CD14-positive monocyte (primary cell): ENCODE results near the gene CNTLN. TPM values are rescaled to one million over a fixed set of nuclear protein-coding genes. Genes with fewer than 3 reads are reported as not detected.

Source experiments
- DNase-seq, 3 donors: peaks; one replicate each; pipeline ENCODE4 v3.0.0-alpha.2; 2011 to 2022
- H2AFZ ChIP-seq: 2 replicates; pipeline ENCODE4 v1.6.0; 2012; ENCODE audit warnings: mild to moderate bottlenecking, low read depth, low read length, inconsistent platforms; ENCODE audit not compliant: insufficient read depth, poor library complexity, severe bottlenecking
- H3K27ac ChIP-seq, 2 donors: 1 replicate in 1 of 2; 2 replicates in 1 of 2; pipeline ENCODE4 v1.5.1; 2012 to 2013; ENCODE audit warnings: low read length in 2 of 2, control low read depth in 1 of 2, inconsistent platforms in 1 of 2, low read depth in 1 of 2, mild to moderate bottlenecking in 1 of 2
- H3K27me3 ChIP-seq, 2 donors: one replicate each; pipeline versions ENCODE4 v1.6.0 to v1.6.1; 2011 to 2013; ENCODE audit warnings: low read length in 2 of 2; ENCODE audit not compliant: control insufficient read depth in 2 of 2, insufficient read depth in 2 of 2
- H3K36me3 ChIP-seq, 2 donors: replicated peaks in 1 of 2; 1 replicate in 1 of 2; 2 replicates in 1 of 2; pipeline versions ENCODE4 v1.5.1 to v1.6.1; 2012 to 2013; ENCODE audit warnings: low read length in 2 of 2, control low read depth in 1 of 2, inconsistent platforms in 1 of 2, mild to moderate bottlenecking in 1 of 2; ENCODE audit not compliant: insufficient read depth in 2 of 2, control insufficient read depth in 1 of 2
- H3K4me1 ChIP-seq, 2 donors: 1 replicate in 1 of 2; 2 replicates in 1 of 2; pipeline versions ENCODE4 v1.5.1 to v1.6.1; 2012 to 2013; ENCODE audit warnings: low read length in 2 of 2, control low read depth in 1 of 2, inconsistent platforms in 1 of 2, mild to moderate bottlenecking in 1 of 2, moderate library complexity in 1 of 2; ENCODE audit not compliant: insufficient read depth in 2 of 2, control insufficient read depth in 1 of 2
- H3K4me2 ChIP-seq: replicated peaks from 2 replicates; pipeline ENCODE3; 2012; ENCODE audit warnings: low read length, moderate library complexity, mild to moderate bottlenecking; ENCODE audit not compliant: poor library complexity, severe bottlenecking; ENCODE audit errors: extremely low read depth
- H3K4me3 ChIP-seq, 3 experiments: fragments of 200-600 bp in 1 of 3; sonication (generic) in 1 of 3; replicated peaks in 1 of 3; 1 replicate in 2 of 3; 2 replicates in 1 of 3; pipeline ENCODE4 v1.5.1; 2011 to 2013; ENCODE audit warnings: low read length in 3 of 3, mild to moderate bottlenecking in 3 of 3, control low read depth in 2 of 3, low read depth in 2 of 3, inconsistent platforms in 1 of 3, moderate library complexity in 1 of 3
- H3K79me2 ChIP-seq: 2 replicates; pipeline ENCODE4 v1.6.0; 2012; ENCODE audit warnings: mild to moderate bottlenecking, control low read depth, inconsistent platforms, low read length, moderate library complexity; ENCODE audit not compliant: insufficient read depth
- H3K9ac ChIP-seq: 2 replicates; pipeline ENCODE4 v1.6.0; 2017; ENCODE audit warnings: low read length, mild to moderate bottlenecking; ENCODE audit not compliant: insufficient read depth, poor library complexity, severe bottlenecking
- H3K9me3 ChIP-seq, 2 donors: replicated peaks in 1 of 2; 1 replicate in 1 of 2; 2 replicates in 1 of 2; pipeline versions ENCODE4 v1.5.1 to v1.6.1; 2012 to 2013; ENCODE audit warnings: low read length in 2 of 2, control low read depth in 1 of 2; ENCODE audit not compliant: control insufficient read depth in 1 of 2, insufficient read depth in 1 of 2
- H4K20me1 ChIP-seq: 2 replicates; pipeline ENCODE4 v1.6.0; 2012; ENCODE audit warnings: mild to moderate bottlenecking, low read length, control low read depth, moderate library complexity; ENCODE audit not compliant: insufficient read depth
- H3K27ac Mint-ChIP-seq, 7 donors: one replicate each; pipeline ENCODE4 v1.8.0; 2020; ENCODE audit warnings: mild to moderate bottlenecking in 7 of 7, mixed read lengths in 7 of 7, moderate library complexity in 6 of 7, inconsistent platforms in 2 of 7
- H3K27me3 Mint-ChIP-seq, 3 donors: one replicate each; pipeline ENCODE4 v1.8.0; 2021 to 2022; ENCODE audit warnings: low read depth in 3 of 3, mild to moderate bottlenecking in 3 of 3, mixed read lengths in 3 of 3, moderate library complexity in 3 of 3, inconsistent platforms in 1 of 3
- H3K36me3 Mint-ChIP-seq, 2 donors: one replicate each; pipeline ENCODE4 v1.8.0; 2020; ENCODE audit warnings: mixed read lengths in 2 of 2, inconsistent platforms in 1 of 2, mild to moderate bottlenecking in 1 of 2
- H3K4me1 Mint-ChIP-seq: one replicate; pipeline ENCODE4 v1.8.0; 2020; ENCODE audit warnings: mild to moderate bottlenecking, mixed read lengths
- H3K4me3 Mint-ChIP-seq, 2 donors: one replicate each; pipeline ENCODE4 v1.8.0; 2020; ENCODE audit warnings: mild to moderate bottlenecking in 2 of 2, mixed read lengths in 2 of 2, moderate library complexity in 1 of 2
- H3K9me3 Mint-ChIP-seq, 7 donors: one replicate each; pipeline ENCODE4 v1.8.0; 2020 to 2022; ENCODE audit warnings: mixed read lengths in 7 of 7, mild to moderate bottlenecking in 6 of 7, moderate library complexity in 6 of 7, inconsistent platforms in 2 of 7
- WGBS: methylation state at CpG from one replicate; pipeline ENCODE4 v1.1.5; 2013; ENCODE audit warnings: missing lambda C conversion rate; ENCODE audit not compliant: insufficient coverage; 5-methylcytosine and 5-hydroxymethylcytosine counted together
- intact Hi-C, 2 donors: fragments of 100-400 bp; cut with micrococcal nuclease; formaldehyde crosslinking; loops; one replicate each; pipeline versions ENCODE4 v1.15.0 to v1.15.1; 2023
- polyA plus RNA-seq, 3 donors: library from polyadenylated mRNA; depleted of rRNA in 1 of 3; unstranded in 2 of 3; stranded (reverse) in 1 of 3; fragments of 300-500 nt in 2 of 3; fragments of >200 nt in 1 of 3; fragmentation: Illumina TruSeq in 2 of 3; gene quantifications; 1 replicate in 2 of 3; 2 replicates in 1 of 3; pipeline ENCODE4 v1.2.3, GENCODE V29; 2012 to 2021
- TF ChIP-seq, protein P1 (sequence below): fragments of 200-600 bp; IDR thresholded peaks from one replicate; pipeline ENCODE4 v1.8.0; 2022; ENCODE audit warnings: antibody characterized with exemption, mild to moderate bottlenecking

Gene CNTLN
- polyA plus RNA-seq, 3 donors = 2.2 to 5.6 (median 4.0) TPM

DNA sequence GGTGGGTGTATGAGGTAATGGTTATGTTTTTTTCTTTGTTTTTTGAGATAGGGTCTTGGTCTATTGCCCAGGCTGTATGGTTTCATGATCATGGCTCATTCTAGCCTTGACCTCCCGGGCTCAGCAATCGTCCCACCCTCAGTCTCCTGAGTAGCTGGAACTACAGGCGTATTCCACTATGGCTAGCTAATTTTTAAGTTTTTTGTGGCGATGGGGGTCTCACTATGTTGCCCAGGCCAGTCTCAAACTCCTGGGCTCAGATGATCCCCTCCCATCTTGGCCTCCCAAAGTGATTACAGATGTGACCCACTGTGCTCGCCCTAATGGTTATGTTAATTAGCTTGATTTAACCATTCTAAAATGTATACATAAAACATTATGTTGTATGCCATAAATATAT is 5.6 kb downstream of the CNTLN start:
- DNase-seq = no peak
- TF ChIP-seq, protein P1, sequence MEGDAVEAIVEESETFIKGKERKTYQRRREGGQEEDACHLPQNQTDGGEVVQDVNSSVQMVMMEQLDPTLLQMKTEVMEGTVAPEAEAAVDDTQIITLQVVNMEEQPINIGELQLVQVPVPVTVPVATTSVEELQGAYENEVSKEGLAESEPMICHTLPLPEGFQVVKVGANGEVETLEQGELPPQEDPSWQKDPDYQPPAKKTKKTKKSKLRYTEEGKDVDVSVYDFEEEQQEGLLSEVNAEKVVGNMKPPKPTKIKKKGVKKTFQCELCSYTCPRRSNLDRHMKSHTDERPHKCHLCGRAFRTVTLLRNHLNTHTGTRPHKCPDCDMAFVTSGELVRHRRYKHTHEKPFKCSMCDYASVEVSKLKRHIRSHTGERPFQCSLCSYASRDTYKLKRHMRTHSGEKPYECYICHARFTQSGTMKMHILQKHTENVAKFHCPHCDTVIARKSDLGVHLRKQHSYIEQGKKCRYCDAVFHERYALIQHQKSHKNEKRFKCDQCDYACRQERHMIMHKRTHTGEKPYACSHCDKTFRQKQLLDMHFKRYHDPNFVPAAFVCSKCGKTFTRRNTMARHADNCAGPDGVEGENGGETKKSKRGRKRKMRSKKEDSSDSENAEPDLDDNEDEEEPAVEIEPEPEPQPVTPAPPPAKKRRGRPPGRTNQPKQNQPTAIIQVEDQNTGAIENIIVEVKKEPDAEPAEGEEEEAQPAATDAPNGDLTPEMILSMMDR = no peak
- peaks cover 17 to 24% of the 10 kb centered on the region in 2 donors for H3K36me3 Mint-ChIP-seq
- Histone ChIP-seq H3K36me3 (peaks cover 6 to 21% of the 10 kb centered on the region in 2 donors), H4K20me1 (no peaks in the 10 kb centered on the region), H3K4me3 (no peak overlapping the region), H3K4me2 (no peak overlapping the region), H3K27me3 (no peaks in the 10 kb centered on the region), H3K9ac (no peak overlapping the region), H3K4me1 (peaks cover 3 to 13% of the 10 kb centered on the region in 2 donors), H2AFZ (no peak overlapping the region), H3K27ac (no peak overlapping the region), H3K9me3 (no peaks in the 10 kb centered on the region), H3K79me2 (peaks cover 74% of the 10 kb centered on the region)
- H3K9me3 Mint-ChIP-seq = peaks cover 0 to 6% (median 0%) of the 10 kb centered on the region in 7 donors
- 100% methylated on average over 2 of the region's 5 CpGs for WGBS
- H3K4me3 Mint-ChIP-seq = no peak overlapping the region
- H3K4me1 Mint-ChIP-seq = peaks cover 28% of the 10 kb centered on the region
- H3K27me3 Mint-ChIP-seq = no peaks in the 10 kb centered on the region
- H3K27ac Mint-ChIP-seq = no peak overlapping the region
- intact Hi-C loops = no loop called here

- Histone ChIP-seq H3K27me3 (no peaks in the 10 kb centered on the region), H3K27ac (no peak overlapping the region), H2AFZ (no peak overlapping the region), H3K4me1 (no peaks in the 10 kb centered on the region), H3K79me2 (peaks cover 19% of the 10 kb centered on the region), H3K4me2 (no peak overlapping the region), H3K9ac (no peak overlapping the region), H4K20me1 (no peaks in the 10 kb centered on the region), H3K9me3 (peaks cover 2 to 3% of the 10 kb centered on the region in 2 donors), H3K36me3 (peaks cover 23 to 50% of the 10 kb centered on the region in 2 donors), H3K4me3 (no peak overlapping the region)
- intact Hi-C loops = no loop called here
- Mint-ChIP-seq H3K27ac (no peak overlapping the region), H3K27me3 (no peaks in the 10 kb centered on the region), H3K4me3 (no peak overlapping the region), H3K4me1 (no peaks in the 10 kb centered on the region), H3K36me3 (peaks cover 64 to 79% of the 10 kb centered on the region in 2 donors), H3K9me3 (peaks cover 18 to 44% (median 25%) of the 10 kb centered on the region in 7 donors)
- TF ChIP-seq, protein P1 = no peak
- no CpG with 5 or more reads among the region's 3 CpGs for WGBS
- no peak for DNase-seq
Measured at GRCh38 chr9:17148324-17148723, 13.5 kb downstream of the CNTLN start.
